ENCODE results near the gene PHF20. TPM values are rescaled to one million over a fixed set of nuclear protein-coding genes. Genes with fewer than 3 reads are reported as not detected.

PHF20 gene
- total and polyA plus RNA-seq, 2 of the 13 experiments (the other 11 are each of a cell fraction or from before 2014, with no cell fraction given): 22.8 to 34.1 TPM

- TF ChIP-seq XRCC5 (optimal IDR thresholded peaks at IDR 0.05; ENCODE audit: low read length) (peak; percentile 99), SIN3A (IDR thresholded peaks at IDR 0.05; ENCODE audit: borderline replicate concordance, low read depth, low read length) (peak; percentile 93), HNRNPUL1 (IDR thresholded peaks at IDR 0.05; ENCODE audit: low read depth, low read length) (no peak), ZNF275 (CRISPR knock-in tag; IDR thresholded peaks at IDR 0.05; ENCODE audit: borderline replicate concordance) (peak; percentile 34; the same call in 1 of the 2 replicates), AKNA (CRISPR knock-in tag; IDR thresholded peaks at IDR 0.05; ENCODE audit: borderline replicate concordance) (peak; percentile 94), CERS6 (CRISPR knock-in tag; IDR thresholded peaks at IDR 0.05) (peak; percentile 84; the same call in 1 of the 2 replicates), AGO1 (IDR thresholded peaks at IDR 0.05; ENCODE audit: low read depth, low read length, poor library complexity, severe bottlenecking) (peak; percentile 93), CENPT (CRISPR knock-in tag; IDR thresholded peaks at IDR 0.05; ENCODE audit: low read depth) (peak; percentile 96; the same call in 1 of the 2 replicates), GTF3A (CRISPR knock-in tag; conservative IDR thresholded peaks at IDR 0.05) (peak; percentile 95; the same call in 1 of the 2 replicates), HOXD1 (CRISPR knock-in tag; IDR thresholded peaks at IDR 0.05) (peak; percentile 94), MXI1 (IDR thresholded peaks at IDR 0.05; ENCODE audit: borderline replicate concordance, low read depth, low read length) (peak; percentile 99), NR2F6 (IDR thresholded peaks at IDR 0.05) (peak; percentile 49), NR2F6 (CRISPR knock-in tag; IDR thresholded peaks at IDR 0.05) (peak; percentile 67), ZSCAN20 (CRISPR knock-in tag; IDR thresholded peaks at IDR 0.05; ENCODE audit: borderline replicate concordance) (peak; percentile 94; the same call in 1 of the 2 replicates), SRSF1 (optimal IDR thresholded peaks at IDR 0.05; ENCODE audit: low read depth, low read length) (peak; percentile 99), ZNF639 (CRISPR knock-in tag; conservative IDR thresholded peaks at IDR 0.05) (peak; percentile 98), PHF8 (CRISPR knock-in tag; IDR thresholded peaks at IDR 0.05) (peak; percentile 96), ETS1 (CRISPR knock-in tag; IDR thresholded peaks at IDR 0.05) (peak; percentile 93; the same call in 1 of the 2 replicates), SMAD9 (CRISPR knock-in tag; IDR thresholded peaks at IDR 0.05) (peak; percentile 99)
Measured at GRCh38 chr20:35741892-35742740, 29.7 kb upstream of the PHF20 start, which contains the start of gene RBM39 (continued).
